WTC11 (cell line): ENCODE measurements around the gene CHERP. TPM values are rescaled to one million over a fixed set of nuclear protein-coding genes. Genes with fewer than 3 reads are reported as not detected.

ENCODE experiments used
- ATAC-seq: fragments of 200-7000 bp; cut with Tn5 transposase; 2 replicates; pipeline ENCODE4 v1.10.0; 2021; ENCODE audit warnings: mild to moderate bottlenecking, moderate library complexity
- CTCF ChIA-PET: fragments of 300-600 bp; sonication (Branson Sonifier 250); formaldehyde crosslinking; loops from one replicate; lab custom pipeline; 2021; ENCODE audit warnings: antibody characterized with exemption; lab: Charles Lee
- POLR2A ChIA-PET: fragments of 350-600 bp; sonication (Branson Sonifier 250); formaldehyde crosslinking; loops from one replicate; lab custom pipeline; 2021; ENCODE audit warnings: antibody characterized with exemption; lab: Charles Lee
- DNase-seq: peaks from one replicate; pipeline ENCODE4 v3.0.0; 2021; ENCODE audit warnings: low spot score
- H3K27ac Mint-ChIP-seq: 2 replicates; pipeline ENCODE4 v1.8.0; 2021; ENCODE audit warnings: mixed read lengths
- H3K27me3 Mint-ChIP-seq: 2 replicates; pipeline ENCODE4 v1.8.0; 2021; ENCODE audit warnings: low read depth, mild to moderate bottlenecking, moderate library complexity, mixed read lengths
- H3K36me3 Mint-ChIP-seq: 2 replicates; pipeline ENCODE4 v1.8.0; 2021; ENCODE audit warnings: mixed read lengths
- H3K4me1 Mint-ChIP-seq: 2 replicates; pipeline ENCODE4 v1.8.0; 2022; ENCODE audit warnings: mixed read lengths
- H3K4me3 Mint-ChIP-seq: 2 replicates; pipeline ENCODE4 v1.8.0; 2021; ENCODE audit warnings: mild to moderate bottlenecking, moderate library complexity, mixed read lengths
- H3K9me3 Mint-ChIP-seq: 2 replicates; pipeline ENCODE4 v1.8.0; 2021; ENCODE audit warnings: mixed read lengths
- CBFB ChIP-seq: sonication (generic); formaldehyde crosslinking; IDR thresholded peaks from 2 replicates; pipeline ENCODE4 v1.8.1; 2022; ENCODE audit warnings: mild to moderate bottlenecking, low read depth, missing genetic modification reagents
- GABPB1 ChIP-seq: sonication (generic); formaldehyde crosslinking; IDR thresholded peaks from 2 replicates; pipeline ENCODE4 v1.8.1; 2023; ENCODE audit warnings: mild to moderate bottlenecking, missing genetic modification reagents
- NR1H2 ChIP-seq: sonication (generic); formaldehyde crosslinking; IDR thresholded peaks from 2 replicates; pipeline ENCODE4 v1.9.0; 2021; ENCODE audit warnings: mild to moderate bottlenecking, moderate library complexity, missing genetic modification reagents
- SMAD4 ChIP-seq: sonication (generic); formaldehyde crosslinking; IDR thresholded peaks from 2 replicates; pipeline ENCODE4 v1.8.0; 2022; ENCODE audit warnings: mild to moderate bottlenecking, missing genetic modification reagents
- TEAD1 ChIP-seq: sonication (generic); formaldehyde crosslinking; IDR thresholded peaks from 2 replicates; pipeline ENCODE4 v1.8.0; 2022; ENCODE audit warnings: mild to moderate bottlenecking, missing genetic modification reagents
- TEAD4 ChIP-seq: sonication (generic); formaldehyde crosslinking; IDR thresholded peaks from 2 replicates; pipeline ENCODE4 v1.8.0; 2022; ENCODE audit warnings: mild to moderate bottlenecking, missing genetic modification reagents
- total RNA-seq: library from RNA; stranded (reverse); gene quantifications from 3 replicates; pipeline ENCODE4 v1.2.3, GENCODE V29; 2021
- TF ChIP-seq, protein P1 (sequence below): sonication (generic); formaldehyde crosslinking; IDR thresholded peaks from 2 replicates; pipeline ENCODE4 v1.8.1; 2022; ENCODE audit warnings: mild to moderate bottlenecking, missing genetic modification reagents, moderate library complexity, borderline replicate concordance
- TF ChIP-seq, protein P2 (sequence below): fragments of 250-450 bp; sonication (Bioruptor Pico); IDR thresholded peaks from 2 replicates; pipeline ENCODE4 v1.9.0; 2021; ENCODE audit warnings: mild to moderate bottlenecking
- TF ChIP-seq, protein P3 (sequence below): sonication (generic); formaldehyde crosslinking; IDR thresholded peaks from 2 replicates; pipeline ENCODE4 v1.8.1; 2023; ENCODE audit warnings: mild to moderate bottlenecking, missing genetic modification reagents
- TF ChIP-seq, protein P4 (sequence below): sonication (generic); formaldehyde crosslinking; IDR thresholded peaks from 2 replicates; pipeline ENCODE4 v1.8.1; 2023; ENCODE audit warnings: mild to moderate bottlenecking, missing genetic modification reagents, moderate library complexity
- TF ChIP-seq, protein P5 (sequence below): sonication (generic); formaldehyde crosslinking; IDR thresholded peaks from 2 replicates; pipeline ENCODE4 v1.8.0; 2023; ENCODE audit warnings: missing genetic modification reagents
- TF ChIP-seq, protein P6 (sequence below): sonication (generic); formaldehyde crosslinking; IDR thresholded peaks from 2 replicates; pipeline ENCODE4 v1.8.0; 2022; ENCODE audit warnings: mild to moderate bottlenecking, missing genetic modification reagents
- TF ChIP-seq, protein P7 (sequence below): sonication (generic); formaldehyde crosslinking; IDR thresholded peaks from 2 replicates; pipeline ENCODE4 v1.8.0; 2022; ENCODE audit warnings: missing genetic modification reagents
- TF ChIP-seq, protein P8 (sequence below): sonication (generic); formaldehyde crosslinking; IDR thresholded peaks from 2 replicates; pipeline ENCODE4 v1.8.0; 2022; ENCODE audit warnings: mild to moderate bottlenecking, missing genetic modification reagents
- TF ChIP-seq, protein P9 (sequence below): fragments of 250-450 bp; sonication (Bioruptor Pico); IDR thresholded peaks from 2 replicates; pipeline ENCODE4 v1.9.0; 2021; ENCODE audit warnings: moderate library complexity, mild to moderate bottlenecking, inconsistent platforms, borderline replicate concordance
- TF ChIP-seq, protein P10 (sequence below): fragments of 250-450 bp; sonication (Bioruptor Pico); IDR thresholded peaks from 2 replicates; pipeline ENCODE4 v2.1.2; 2022; ENCODE audit warnings: mild to moderate bottlenecking, moderate library complexity
- TF ChIP-seq, protein P11 (sequence below): sonication (generic); formaldehyde crosslinking; IDR thresholded peaks from 2 replicates; pipeline ENCODE4 v1.8.1; 2022; ENCODE audit warnings: low read depth, mild to moderate bottlenecking, moderate library complexity, missing genetic modification reagents, borderline replicate concordance
- TF ChIP-seq, protein P12 (sequence below): sonication (generic); formaldehyde crosslinking; IDR thresholded peaks from 2 replicates; pipeline ENCODE4 v1.8.0; 2022; ENCODE audit warnings: mild to moderate bottlenecking, missing genetic modification reagents

CHERP gene
- total RNA-seq, 1 experiment from 2014 or later = 98.7 TPM

DNA sequence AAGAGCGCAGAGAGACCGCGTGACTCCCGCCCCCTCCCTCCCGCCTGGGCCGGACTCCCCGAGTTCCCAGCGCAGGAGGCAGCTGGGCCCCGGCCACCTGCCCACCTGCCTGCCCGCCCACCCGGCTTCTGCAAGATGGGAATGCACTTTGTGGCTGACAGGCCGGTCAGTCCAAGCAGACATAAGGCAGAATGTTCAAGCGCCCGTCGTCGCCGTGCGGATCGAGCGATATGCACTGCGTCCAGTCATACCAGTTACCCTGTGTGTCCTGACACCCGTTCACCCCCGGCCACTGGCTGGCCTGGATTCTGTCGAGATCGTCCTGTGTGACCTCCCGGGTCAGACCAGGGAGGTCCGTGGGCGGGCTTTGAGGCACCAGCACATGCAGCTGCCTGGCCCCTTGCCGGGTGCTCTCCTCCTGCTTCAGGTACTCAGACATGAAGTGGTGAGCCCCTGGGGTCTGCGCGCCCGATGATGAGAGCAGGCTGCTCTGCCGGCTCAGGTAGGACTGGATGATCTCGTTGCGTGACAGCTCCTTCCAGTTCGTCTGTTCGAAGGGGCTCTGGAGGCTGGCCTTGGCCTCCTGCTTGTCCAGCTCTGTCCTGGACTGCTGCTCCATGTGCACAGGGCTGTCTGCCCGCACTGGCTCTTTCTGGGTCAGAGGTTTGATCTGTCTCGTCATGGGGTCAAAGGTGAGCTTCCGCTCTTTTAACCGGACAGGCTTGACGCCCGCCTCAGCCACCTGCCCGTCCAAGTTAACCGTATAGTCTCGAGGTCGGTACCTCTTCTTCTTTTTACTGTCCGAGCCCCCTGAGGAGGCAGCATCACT lies 33.8 kb upstream of the CHERP start (continued):
- no peak for TF ChIP-seq TEAD1 (CRISPR knock-in tag)
- TF ChIP-seq, protein P1, sequence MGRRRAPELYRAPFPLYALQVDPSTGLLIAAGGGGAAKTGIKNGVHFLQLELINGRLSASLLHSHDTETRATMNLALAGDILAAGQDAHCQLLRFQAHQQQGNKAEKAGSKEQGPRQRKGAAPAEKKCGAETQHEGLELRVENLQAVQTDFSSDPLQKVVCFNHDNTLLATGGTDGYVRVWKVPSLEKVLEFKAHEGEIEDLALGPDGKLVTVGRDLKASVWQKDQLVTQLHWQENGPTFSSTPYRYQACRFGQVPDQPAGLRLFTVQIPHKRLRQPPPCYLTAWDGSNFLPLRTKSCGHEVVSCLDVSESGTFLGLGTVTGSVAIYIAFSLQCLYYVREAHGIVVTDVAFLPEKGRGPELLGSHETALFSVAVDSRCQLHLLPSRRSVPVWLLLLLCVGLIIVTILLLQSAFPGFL (CRISPR knock-in tag) = no peak
- TF ChIP-seq, protein P2, sequence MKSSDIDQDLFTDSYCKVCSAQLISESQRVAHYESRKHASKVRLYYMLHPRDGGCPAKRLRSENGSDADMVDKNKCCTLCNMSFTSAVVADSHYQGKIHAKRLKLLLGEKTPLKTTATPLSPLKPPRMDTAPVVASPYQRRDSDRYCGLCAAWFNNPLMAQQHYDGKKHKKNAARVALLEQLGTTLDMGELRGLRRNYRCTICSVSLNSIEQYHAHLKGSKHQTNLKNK (CRISPR knock-in tag) = no peak
- TF ChIP-seq, protein P3, sequence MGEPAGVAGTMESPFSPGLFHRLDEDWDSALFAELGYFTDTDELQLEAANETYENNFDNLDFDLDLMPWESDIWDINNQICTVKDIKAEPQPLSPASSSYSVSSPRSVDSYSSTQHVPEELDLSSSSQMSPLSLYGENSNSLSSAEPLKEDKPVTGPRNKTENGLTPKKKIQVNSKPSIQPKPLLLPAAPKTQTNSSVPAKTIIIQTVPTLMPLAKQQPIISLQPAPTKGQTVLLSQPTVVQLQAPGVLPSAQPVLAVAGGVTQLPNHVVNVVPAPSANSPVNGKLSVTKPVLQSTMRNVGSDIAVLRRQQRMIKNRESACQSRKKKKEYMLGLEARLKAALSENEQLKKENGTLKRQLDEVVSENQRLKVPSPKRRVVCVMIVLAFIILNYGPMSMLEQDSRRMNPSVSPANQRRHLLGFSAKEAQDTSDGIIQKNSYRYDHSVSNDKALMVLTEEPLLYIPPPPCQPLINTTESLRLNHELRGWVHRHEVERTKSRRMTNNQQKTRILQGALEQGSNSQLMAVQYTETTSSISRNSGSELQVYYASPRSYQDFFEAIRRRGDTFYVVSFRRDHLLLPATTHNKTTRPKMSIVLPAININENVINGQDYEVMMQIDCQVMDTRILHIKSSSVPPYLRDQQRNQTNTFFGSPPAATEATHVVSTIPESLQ (CRISPR knock-in tag) = no peak
- TF ChIP-seq, protein P4, sequence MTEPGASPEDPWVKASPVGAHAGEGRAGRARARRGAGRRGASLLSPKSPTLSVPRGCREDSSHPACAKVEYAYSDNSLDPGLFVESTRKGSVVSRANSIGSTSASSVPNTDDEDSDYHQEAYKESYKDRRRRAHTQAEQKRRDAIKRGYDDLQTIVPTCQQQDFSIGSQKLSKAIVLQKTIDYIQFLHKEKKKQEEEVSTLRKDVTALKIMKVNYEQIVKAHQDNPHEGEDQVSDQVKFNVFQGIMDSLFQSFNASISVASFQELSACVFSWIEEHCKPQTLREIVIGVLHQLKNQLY = no peak
- TF ChIP-seq, protein P5, sequence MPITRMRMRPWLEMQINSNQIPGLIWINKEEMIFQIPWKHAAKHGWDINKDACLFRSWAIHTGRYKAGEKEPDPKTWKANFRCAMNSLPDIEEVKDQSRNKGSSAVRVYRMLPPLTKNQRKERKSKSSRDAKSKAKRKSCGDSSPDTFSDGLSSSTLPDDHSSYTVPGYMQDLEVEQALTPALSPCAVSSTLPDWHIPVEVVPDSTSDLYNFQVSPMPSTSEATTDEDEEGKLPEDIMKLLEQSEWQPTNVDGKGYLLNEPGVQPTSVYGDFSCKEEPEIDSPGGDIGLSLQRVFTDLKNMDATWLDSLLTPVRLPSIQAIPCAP (CRISPR knock-in tag) = no peak
- TF ChIP-seq, protein P6, sequence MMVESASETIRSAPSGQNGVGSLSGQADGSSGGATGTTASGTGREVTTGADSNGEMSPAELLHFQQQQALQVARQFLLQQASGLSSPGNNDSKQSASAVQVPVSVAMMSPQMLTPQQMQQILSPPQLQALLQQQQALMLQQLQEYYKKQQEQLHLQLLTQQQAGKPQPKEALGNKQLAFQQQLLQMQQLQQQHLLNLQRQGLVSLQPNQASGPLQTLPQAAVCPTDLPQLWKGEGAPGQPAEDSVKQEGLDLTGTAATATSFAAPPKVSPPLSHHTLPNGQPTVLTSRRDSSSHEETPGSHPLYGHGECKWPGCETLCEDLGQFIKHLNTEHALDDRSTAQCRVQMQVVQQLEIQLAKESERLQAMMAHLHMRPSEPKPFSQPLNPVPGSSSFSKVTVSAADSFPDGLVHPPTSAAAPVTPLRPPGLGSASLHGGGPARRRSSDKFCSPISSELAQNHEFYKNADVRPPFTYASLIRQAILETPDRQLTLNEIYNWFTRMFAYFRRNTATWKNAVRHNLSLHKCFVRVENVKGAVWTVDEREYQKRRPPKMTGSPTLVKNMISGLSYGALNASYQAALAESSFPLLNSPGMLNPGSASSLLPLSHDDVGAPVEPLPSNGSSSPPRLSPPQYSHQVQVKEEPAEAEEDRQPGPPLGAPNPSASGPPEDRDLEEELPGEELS (CRISPR knock-in tag) = no peak
- TF ChIP-seq, protein P7, sequence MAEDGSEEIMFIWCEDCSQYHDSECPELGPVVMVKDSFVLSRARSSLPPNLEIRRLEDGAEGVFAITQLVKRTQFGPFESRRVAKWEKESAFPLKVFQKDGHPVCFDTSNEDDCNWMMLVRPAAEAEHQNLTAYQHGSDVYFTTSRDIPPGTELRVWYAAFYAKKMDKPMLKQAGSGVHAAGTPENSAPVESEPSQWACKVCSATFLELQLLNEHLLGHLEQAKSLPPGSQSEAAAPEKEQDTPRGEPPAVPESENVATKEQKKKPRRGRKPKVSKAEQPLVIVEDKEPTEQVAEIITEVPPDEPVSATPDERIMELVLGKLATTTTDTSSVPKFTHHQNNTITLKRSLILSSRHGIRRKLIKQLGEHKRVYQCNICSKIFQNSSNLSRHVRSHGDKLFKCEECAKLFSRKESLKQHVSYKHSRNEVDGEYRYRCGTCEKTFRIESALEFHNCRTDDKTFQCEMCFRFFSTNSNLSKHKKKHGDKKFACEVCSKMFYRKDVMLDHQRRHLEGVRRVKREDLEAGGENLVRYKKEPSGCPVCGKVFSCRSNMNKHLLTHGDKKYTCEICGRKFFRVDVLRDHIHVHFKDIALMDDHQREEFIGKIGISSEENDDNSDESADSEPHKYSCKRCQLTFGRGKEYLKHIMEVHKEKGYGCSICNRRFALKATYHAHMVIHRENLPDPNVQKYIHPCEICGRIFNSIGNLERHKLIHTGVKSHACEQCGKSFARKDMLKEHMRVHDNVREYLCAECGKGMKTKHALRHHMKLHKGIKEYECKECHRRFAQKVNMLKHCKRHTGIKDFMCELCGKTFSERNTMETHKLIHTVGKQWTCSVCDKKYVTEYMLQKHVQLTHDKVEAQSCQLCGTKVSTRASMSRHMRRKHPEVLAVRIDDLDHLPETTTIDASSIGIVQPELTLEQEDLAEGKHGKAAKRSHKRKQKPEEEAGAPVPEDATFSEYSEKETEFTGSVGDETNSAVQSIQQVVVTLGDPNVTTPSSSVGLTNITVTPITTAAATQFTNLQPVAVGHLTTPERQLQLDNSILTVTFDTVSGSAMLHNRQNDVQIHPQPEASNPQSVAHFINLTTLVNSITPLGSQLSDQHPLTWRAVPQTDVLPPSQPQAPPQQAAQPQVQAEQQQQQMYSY (CRISPR knock-in tag) = no peak

DNA sequence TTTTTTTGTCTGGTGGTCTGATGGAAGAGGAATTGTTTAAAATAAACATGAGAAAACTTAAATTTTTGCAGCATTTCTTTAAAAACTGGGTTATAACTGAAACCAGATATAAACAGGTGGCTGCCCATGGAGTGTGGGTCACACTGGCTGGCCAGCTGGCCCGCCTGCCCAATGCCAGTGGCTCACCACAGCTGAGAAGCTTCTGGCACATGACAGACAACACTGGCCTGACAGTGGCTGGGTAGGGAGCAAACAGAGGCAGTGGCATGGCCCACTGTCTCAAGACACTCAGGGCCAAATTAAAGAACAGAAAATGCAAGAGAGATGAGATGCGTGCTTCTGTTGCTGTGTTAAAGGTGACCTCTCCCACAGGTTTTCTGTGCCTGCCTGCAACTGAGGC lies 33.0 kb upstream of the CHERP start:
- Mint-ChIP-seq H3K27ac (peak overlapping the region; percentile 79; the same call in 1 of the 2 replicates), H3K36me3 (peaks cover 12% of the 10 kb centered on the region), H3K4me1 (peaks cover 16% of the 10 kb centered on the region), H3K9me3 (no peaks in the 10 kb centered on the region), H3K27me3 (no peaks in the 10 kb centered on the region), H3K4me3 (no peak overlapping the region)
- no peak for DNase-seq
- CTCF ChIA-PET = no interaction called here
- no peak for ATAC-seq
- POLR2A ChIA-PET = no interaction called here
- TF ChIP-seq, protein P8, sequence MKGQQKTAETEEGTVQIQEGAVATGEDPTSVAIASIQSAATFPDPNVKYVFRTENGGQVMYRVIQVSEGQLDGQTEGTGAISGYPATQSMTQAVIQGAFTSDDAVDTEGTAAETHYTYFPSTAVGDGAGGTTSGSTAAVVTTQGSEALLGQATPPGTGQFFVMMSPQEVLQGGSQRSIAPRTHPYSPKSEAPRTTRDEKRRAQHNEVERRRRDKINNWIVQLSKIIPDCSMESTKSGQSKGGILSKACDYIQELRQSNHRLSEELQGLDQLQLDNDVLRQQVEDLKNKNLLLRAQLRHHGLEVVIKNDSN = no peak
- TF ChIP-seq CBFB (CRISPR knock-in tag) = no peak
- TF ChIP-seq SMAD4 = no peak
- TF ChIP-seq TEAD4 (CRISPR knock-in tag) = no peak
- TF ChIP-seq, protein P9, sequence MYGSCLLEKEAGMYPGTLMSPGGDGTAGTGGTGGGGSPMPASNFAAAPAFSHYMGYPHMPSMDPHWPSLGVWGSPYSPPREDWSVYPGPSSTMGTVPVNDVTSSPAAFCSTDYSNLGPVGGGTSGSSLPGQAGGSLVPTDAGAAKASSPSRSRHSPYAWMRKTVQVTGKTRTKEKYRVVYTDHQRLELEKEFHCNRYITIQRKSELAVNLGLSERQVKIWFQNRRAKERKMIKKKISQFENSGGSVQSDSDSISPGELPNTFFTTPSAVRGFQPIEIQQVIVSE (CRISPR knock-in tag) = no peak
- TF ChIP-seq, protein P10, sequence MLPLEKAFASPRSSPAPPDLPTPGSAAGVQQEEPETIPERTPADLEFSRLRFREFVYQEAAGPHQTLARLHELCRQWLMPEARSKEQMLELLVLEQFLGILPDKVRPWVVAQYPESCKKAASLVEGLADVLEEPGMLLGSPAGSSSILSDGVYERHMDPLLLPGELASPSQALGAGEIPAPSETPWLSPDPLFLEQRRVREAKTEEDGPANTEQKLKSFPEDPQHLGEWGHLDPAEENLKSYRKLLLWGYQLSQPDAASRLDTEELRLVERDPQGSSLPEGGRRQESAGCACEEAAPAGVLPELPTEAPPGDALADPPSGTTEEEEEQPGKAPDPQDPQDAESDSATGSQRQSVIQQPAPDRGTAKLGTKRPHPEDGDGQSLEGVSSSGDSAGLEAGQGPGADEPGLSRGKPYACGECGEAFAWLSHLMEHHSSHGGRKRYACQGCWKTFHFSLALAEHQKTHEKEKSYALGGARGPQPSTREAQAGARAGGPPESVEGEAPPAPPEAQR (CRISPR knock-in tag) = no peak
- TF ChIP-seq NR1H2 = no peak
- TF ChIP-seq, protein P11, sequence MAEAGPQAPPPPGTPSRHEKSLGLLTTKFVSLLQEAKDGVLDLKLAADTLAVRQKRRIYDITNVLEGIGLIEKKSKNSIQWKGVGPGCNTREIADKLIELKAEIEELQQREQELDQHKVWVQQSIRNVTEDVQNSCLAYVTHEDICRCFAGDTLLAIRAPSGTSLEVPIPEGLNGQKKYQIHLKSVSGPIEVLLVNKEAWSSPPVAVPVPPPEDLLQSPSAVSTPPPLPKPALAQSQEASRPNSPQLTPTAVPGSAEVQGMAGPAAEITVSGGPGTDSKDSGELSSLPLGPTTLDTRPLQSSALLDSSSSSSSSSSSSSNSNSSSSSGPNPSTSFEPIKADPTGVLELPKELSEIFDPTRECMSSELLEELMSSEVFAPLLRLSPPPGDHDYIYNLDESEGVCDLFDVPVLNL = no peak
- TF ChIP-seq, protein P12, sequence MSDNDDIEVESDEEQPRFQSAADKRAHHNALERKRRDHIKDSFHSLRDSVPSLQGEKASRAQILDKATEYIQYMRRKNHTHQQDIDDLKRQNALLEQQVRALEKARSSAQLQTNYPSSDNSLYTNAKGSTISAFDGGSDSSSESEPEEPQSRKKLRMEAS (CRISPR knock-in tag) = no peak
- TF ChIP-seq GABPB1 = no peak
